Calu3 (cell line): ENCODE data around the gene SYNGR2. TPM values are rescaled to one million over a fixed set of nuclear protein-coding genes. Genes with fewer than 3 reads are reported as not detected.

Source experiments
- BruUV-seq: library from RNA; stranded (reverse); fragments of 400-500 nt; replicated peaks from 2 replicates; lab custom pipeline; 2021; lab: Mats Ljungman, UMichigan
- CTCF ChIA-PET: fragments of 300-600 bp; sonication (Branson Sonifier 250); formaldehyde crosslinking; loops from one replicate; lab custom pipeline; 2022; ENCODE audit warnings: antibody characterized with exemption; lab: Charles Lee
- DNase-seq: peaks from one replicate; pipeline ENCODE4 v3.0.0; 2022
- H3K27ac Mint-ChIP-seq: one replicate; pipeline ENCODE4 v1.8.0; 2022; ENCODE audit warnings: mixed read lengths; ENCODE audit not compliant: unreplicated experiment
- H3K27me3 Mint-ChIP-seq: one replicate; pipeline ENCODE4 v1.8.0; 2022; ENCODE audit warnings: mixed read lengths; ENCODE audit not compliant: unreplicated experiment
- H3K36me3 Mint-ChIP-seq: one replicate; pipeline ENCODE4 v1.8.0; 2022; ENCODE audit warnings: mild to moderate bottlenecking, moderate library complexity, mixed read lengths; ENCODE audit not compliant: insufficient read depth, unreplicated experiment
- H3K4me1 Mint-ChIP-seq: one replicate; pipeline ENCODE4 v1.8.0; 2022; ENCODE audit warnings: mild to moderate bottlenecking, low read depth, mixed read lengths; ENCODE audit not compliant: unreplicated experiment
- H3K4me3 Mint-ChIP-seq: one replicate; pipeline ENCODE4 v1.8.0; 2022; ENCODE audit warnings: mild to moderate bottlenecking, low read depth, moderate library complexity, mixed read lengths; ENCODE audit not compliant: unreplicated experiment
- H3K9me3 Mint-ChIP-seq: one replicate; pipeline ENCODE4 v1.8.0; 2022; ENCODE audit warnings: low read depth, mixed read lengths; ENCODE audit not compliant: unreplicated experiment
- intact Hi-C: fragments of 100-400 bp; cut with micrococcal nuclease; formaldehyde crosslinking; loops from one replicate; pipeline ENCODE4 v1.10.0; 2022; ENCODE audit not compliant: unreplicated experiment
- total RNA-seq: library from RNA; stranded (reverse); gene quantifications from 2 replicates; pipeline ENCODE4 v1.2.3, GENCODE V29; 2022
- TF ChIP-seq, protein P1 (sequence below): fragments of 200-600 bp; IDR thresholded peaks from one replicate; pipeline ENCODE4 v1.8.0; 2022; ENCODE audit warnings: antibody characterized with exemption; ENCODE audit not compliant: unreplicated experiment

SYNGR2 gene
- total RNA-seq, 1 experiment from 2014 or later, result 204 TPM

DNA sequence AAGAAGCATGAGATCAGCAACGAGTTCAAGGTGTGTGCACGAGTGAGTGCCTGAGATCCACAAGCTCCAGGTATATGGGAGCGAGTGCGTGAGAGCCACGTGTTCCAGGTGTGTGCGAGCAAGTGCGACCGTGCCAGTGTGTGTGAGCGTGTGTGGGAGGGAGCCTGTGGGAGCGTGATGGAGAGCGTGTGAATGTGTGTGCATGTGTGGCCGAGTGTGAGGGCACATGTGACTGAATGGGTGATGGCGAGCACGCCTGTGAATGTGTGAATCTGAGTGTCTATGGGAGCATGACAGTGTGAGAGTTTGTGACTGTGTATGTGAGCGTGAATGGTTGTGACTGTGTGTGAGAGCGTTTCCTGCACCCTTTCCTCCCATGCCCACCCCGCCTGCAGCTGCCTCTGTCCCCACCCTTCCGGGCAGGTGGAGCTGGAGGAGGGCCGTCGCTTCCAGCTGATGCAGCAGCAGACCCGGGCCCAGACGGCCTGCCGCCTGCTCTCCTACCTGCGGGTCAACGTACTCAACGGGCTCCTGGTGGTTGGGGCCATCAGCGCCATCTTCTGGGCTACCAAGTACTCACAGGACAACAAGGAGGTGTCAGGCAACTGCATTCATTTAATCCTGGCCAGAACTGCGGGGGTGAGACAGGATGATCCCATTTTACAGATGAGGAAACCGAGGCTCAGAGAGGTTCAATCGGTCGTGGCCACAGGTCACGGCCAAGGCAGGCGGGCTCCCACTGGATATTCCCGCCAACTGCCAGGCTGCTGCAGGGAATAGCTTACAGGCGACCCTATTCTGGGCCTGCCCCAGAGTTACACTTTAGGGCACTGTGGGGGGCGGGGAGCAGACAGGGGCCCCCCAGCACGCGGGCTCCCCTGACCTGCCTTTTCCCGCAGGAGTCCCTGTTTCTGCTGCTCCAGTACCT, 34.1 kb upstream of the SYNGR2 start:
- no TSS peak for BruUV-seq
- no peaks in the 10 kb centered on the region for H3K9me3 Mint-ChIP-seq
- intact Hi-C loops, result no loop called here
- no peak overlapping the region for H3K4me3 Mint-ChIP-seq
- DNase-seq, result peak; percentile 62
- TF ChIP-seq, protein P1, sequence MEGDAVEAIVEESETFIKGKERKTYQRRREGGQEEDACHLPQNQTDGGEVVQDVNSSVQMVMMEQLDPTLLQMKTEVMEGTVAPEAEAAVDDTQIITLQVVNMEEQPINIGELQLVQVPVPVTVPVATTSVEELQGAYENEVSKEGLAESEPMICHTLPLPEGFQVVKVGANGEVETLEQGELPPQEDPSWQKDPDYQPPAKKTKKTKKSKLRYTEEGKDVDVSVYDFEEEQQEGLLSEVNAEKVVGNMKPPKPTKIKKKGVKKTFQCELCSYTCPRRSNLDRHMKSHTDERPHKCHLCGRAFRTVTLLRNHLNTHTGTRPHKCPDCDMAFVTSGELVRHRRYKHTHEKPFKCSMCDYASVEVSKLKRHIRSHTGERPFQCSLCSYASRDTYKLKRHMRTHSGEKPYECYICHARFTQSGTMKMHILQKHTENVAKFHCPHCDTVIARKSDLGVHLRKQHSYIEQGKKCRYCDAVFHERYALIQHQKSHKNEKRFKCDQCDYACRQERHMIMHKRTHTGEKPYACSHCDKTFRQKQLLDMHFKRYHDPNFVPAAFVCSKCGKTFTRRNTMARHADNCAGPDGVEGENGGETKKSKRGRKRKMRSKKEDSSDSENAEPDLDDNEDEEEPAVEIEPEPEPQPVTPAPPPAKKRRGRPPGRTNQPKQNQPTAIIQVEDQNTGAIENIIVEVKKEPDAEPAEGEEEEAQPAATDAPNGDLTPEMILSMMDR, result peak; percentile 24
- H3K36me3 Mint-ChIP-seq, result peaks cover 32% of the 10 kb centered on the region
- no peak overlapping the region for H3K27ac Mint-ChIP-seq
- CTCF ChIA-PET, result interaction anchor here (1.5 kb wide), 2 partner anchors 11 to 35 kb away, joined by 3 to 4 read pairs; no protein-coding TSS in a partner anchor
- peaks cover 51% of the 10 kb centered on the region for H3K4me1 Mint-ChIP-seq
- no peaks in the 10 kb centered on the region for H3K27me3 Mint-ChIP-seq

DNA sequence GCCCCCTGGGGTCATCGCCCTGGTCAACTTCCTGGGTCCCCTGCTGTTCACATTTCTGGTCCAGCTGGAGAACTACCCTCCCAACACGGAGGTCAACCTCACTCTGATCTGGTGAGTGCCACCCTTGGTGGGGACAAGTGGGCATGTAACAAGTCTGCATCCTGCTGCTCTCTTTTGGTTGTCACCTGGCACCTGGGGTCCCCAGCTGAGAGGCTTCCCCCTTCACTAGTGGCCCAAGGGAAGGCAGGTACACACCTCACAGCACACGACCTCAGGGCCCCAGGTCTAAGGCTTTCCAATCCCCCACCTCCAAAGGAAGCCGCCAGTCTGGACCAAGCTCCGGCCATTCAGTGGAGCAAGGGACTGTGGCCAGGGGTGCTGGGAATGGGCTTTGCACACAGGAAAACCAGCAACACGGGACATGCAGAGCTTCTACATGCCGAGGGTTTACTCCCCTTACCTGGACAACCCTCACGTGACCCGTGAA, 33.4 kb upstream of the SYNGR2 start:
- intact Hi-C loops, result no loop called here
- Mint-ChIP-seq H3K4me1 (peaks cover 49% of the 10 kb centered on the region), H3K27ac (no peak overlapping the region), H3K36me3 (peaks cover 28% of the 10 kb centered on the region), H3K4me3 (no peak overlapping the region), H3K9me3 (no peaks in the 10 kb centered on the region), H3K27me3 (no peaks in the 10 kb centered on the region)
- TF ChIP-seq, protein P1, result no peak
- DNase-seq, result no peak
- CTCF ChIA-PET, result interaction anchor here (1.5 kb wide), 2 partner anchors 10 to 34 kb away, joined by 3 to 4 read pairs; no protein-coding TSS in a partner anchor
- no TSS peak for BruUV-seq

DNA sequence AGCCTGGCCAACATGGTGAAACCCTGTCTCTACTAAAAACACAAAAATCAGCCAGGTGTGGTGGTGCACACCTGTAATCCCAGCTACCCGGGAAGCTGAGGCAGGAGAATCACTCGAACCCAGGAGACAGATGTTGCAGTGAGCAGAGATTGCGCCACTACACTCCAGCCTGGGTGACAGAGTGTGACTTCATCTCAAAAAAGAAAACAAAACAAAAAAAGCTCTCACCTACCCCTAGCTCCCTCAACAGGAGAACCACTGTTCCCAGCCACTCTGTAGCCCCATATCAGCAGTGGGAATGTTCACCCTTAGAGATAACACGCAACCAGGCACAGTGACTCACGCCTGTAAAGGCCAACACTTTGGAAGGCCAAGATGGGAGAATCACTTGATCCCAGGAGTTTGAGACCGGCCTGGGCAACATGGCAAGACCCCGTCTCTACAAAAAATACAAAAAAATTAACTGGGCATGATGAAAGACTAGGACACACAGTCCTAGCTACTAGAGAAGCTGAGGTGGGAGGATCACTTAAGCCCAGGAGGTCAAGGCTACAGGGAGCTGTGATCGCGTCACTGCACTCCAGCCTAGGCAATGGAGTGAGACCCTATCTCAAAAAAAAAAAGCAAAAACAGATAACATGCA, 32.4 kb upstream of the SYNGR2 start:
- intact Hi-C loops, result no loop called here
- Mint-ChIP-seq H3K4me1 (peaks cover 48% of the 10 kb centered on the region), H3K27ac (no peak overlapping the region), H3K9me3 (no peaks in the 10 kb centered on the region), H3K4me3 (no peak overlapping the region), H3K27me3 (no peaks in the 10 kb centered on the region), H3K36me3 (peaks cover 34% of the 10 kb centered on the region)
- no TSS peak for BruUV-seq
- CTCF ChIA-PET, result interaction anchor here (0.6 to 1.5 kb wide), 3 partner anchors 9 to 203 kb away, joined by 3 to 8 read pairs (median 4); no protein-coding TSS in a partner anchor
- no peak for DNase-seq
- TF ChIP-seq, protein P1, result no peak

DNA sequence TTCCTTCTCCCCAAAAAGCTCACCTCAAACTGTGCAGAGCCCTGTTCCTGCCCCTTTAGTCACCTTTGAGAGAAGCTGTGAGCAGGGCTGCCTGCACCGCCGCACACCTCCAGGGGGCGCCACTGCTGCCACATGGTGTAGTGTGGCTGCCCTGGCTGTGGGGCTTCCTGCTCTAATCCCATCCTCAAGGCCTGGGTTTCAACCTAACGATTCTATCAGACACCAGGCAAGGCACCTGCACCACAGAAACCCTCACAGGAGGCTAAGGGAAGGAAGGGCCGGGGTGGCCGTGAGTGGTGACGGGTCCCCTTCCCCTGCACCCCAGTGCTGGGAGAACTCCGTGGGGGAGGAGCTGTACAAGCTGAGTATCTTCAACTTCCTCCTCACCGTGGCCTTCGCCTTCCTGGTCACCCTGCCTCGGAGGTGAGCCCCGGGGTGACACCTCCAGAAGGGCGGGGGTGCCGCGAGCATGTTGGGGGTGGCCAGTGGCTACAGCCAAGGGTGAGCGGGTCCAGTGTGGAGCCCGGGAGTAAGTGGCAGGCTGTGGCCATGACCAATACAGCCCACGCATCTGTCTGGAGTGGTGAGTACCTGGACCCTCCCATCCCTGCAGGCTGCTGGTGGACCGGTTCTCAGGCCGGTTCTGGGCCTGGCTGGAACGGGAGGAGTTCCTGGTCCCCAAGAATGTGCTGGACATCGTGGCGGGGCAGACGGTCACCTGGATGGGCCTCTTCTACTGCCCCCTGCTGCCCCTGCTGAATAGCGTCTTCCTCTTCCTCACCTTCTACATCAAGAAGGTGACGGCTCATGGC, 30.8 kb upstream of the SYNGR2 start:
- no peak for DNase-seq
- intact Hi-C loops, result no loop called here
- TF ChIP-seq, protein P1, result peak; percentile 36
- peaks cover 37% of the 10 kb centered on the region for H3K36me3 Mint-ChIP-seq
- no peak overlapping the region for H3K4me3 Mint-ChIP-seq
- no peak overlapping the region for H3K27ac Mint-ChIP-seq
- H3K9me3 Mint-ChIP-seq, result no peaks in the 10 kb centered on the region
- no TSS peak for BruUV-seq
- H3K4me1 Mint-ChIP-seq, result peaks cover 60% of the 10 kb centered on the region
- no peaks in the 10 kb centered on the region for H3K27me3 Mint-ChIP-seq
- CTCF ChIA-PET, result no interaction called here
